Thyroid gland (tissue), 4 donors: ENCODE measurements around the gene CCDC85C.

Experiments used
- CTCF ChIP-seq, 6 experiments: fragments of 200-600 bp in 3 of 6; fragments of 450-650 bp in 3 of 6; sonication (generic) in 3 of 6; IDR thresholded peaks; one replicate each; pipeline ENCODE4 v1.5.1; 2016 to 2019; ENCODE audit warnings: antibody characterized with exemption in 6 of 6, mild to moderate bottlenecking in 2 of 6, inconsistent platforms in 1 of 6, moderate library complexity in 1 of 6
- POLR2A ChIP-seq, 2 donors: fragments of 450-650 bp; IDR thresholded peaks; one replicate each; pipeline ENCODE4 v1.6.1; 2017; ENCODE audit warnings: antibody characterized with exemption in 2 of 2, mild to moderate bottlenecking in 2 of 2, moderate library complexity in 1 of 2

- TF ChIP-seq CTCF (IDR thresholded peaks at IDR 0.05) (no peak), POLR2A (IDR thresholded peaks at IDR 0.05) (no peak)
Measured at GRCh38 chr14:99605299-99605961, 1.4 kb upstream of the CCDC85C start.
